ENCODE measurements around the gene EPB41L1. TPM values are rescaled to one million over a fixed set of nuclear protein-coding genes. Genes with fewer than 3 reads are reported as not detected.
A peak's percentile ranks its signal among the peaks of the same experiment; 100 is the strongest.

Gene EPB41L1
- total RNA-seq (2021; ENCODE audit: unreplicated experiment) (8.6 TPM), Bru-seq, nascent RNA (percentile 29 among the genes with signal in this experiment), BruChase-seq, experiment 1, labeled RNA remaining after a 2-hour chase (percentile 28 among the genes with signal in this experiment), BruChase-seq, experiment 2, labeled RNA remaining after a 6-hour chase (percentile 31 among the genes with signal in this experiment)
- 9.2 TPM for polyA plus RNA-seq (2012; ENCODE audit: insufficient read length)
- long read RNA-seq, partial matches to known transcripts = 1 of 4 reads
- long read RNA-seq, other reads (novel, unspliced or antisense) = 3 of 4 reads

DNA sequence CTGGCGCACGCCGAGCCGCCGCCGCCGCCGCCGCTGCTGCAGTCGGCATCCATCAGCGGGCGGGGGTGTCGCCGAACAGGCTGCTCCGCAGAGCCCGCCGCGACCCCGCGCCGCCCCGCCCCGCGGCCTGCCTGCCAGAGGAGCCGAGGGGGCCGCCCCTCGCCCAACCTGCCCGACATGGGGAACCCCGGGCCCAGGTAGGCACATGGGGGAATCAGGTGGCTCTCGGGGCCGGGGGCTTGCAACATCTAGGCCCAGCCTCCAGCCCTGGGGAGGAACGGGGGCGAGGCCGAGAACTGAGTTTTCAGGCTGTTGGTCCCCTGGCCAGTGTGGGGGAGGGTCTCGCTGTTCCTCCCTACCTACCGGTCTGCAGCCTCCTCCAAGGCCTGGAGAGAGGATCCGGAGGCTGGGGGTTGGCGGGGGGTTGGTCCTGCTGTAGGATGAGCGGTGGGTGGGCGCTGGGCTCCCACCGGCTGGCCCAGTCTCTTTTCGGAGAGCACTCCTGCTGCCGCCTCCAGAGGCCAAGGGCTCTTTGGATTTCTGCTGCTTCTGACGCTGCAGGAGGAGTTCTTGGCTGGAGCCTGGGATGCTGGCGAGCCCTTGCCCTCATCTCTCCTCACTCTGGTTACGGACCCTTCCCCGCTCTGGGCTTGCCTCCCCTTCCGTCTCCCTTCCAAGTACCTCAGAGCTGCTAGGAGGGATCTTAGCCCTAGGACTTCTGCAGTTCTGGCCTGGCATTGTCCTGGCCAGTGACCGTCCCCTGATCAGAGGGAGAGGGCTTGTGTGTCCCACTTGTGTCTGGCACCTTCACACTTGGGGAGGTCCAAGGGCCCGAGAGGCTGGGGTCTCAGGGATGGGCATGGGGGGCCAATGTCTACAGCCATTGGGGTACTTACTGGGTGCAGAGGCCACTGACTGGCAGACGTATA is at the start of gene EPB41L1:
TSS of gene EPB41L1 (plus strand) at position 41 of the 929 bp plus-strand sequence. CDS start 19,038 bp downstream, outside the sequence.
- Histone ChIP-seq H3K27me3 (ENCODE audit: control insufficient read depth, insufficient read depth, low read length) (no peaks in the 10 kb centered on the region), H3K36me3 (ENCODE audit: control insufficient read depth, insufficient read depth, low read length) (no peaks in the 10 kb centered on the region), H3K9me3 (ENCODE audit: control insufficient read depth, insufficient read depth, low read depth, low read length) (no peaks in the 10 kb centered on the region), H3K4me1 (ENCODE audit: control insufficient read depth, insufficient read depth, low read length) (no peaks in the 10 kb centered on the region; the same call in none of the 2 replicates), H3K27ac (ENCODE audit: low read length) (no peak within 1 kb of the TSS), H3K4me3 (ENCODE audit: low read depth in 2 of 2, low read length in 2 of 2) (peak within 1 kb of the TSS; percentile 52 to 55)
- in situ Hi-C loops (cut with HindIII; ENCODE audit: low pct_unique_long_range_greater_than_20kb, low sequenced_read_pairs) (no loop called here), intact Hi-C loops (cut with micrococcal nuclease; ENCODE audit: unreplicated experiment) (no loop called here)
- BruUV-seq (replicated peaks) = no TSS peak
- ChIA-PET CTCF (interaction anchor here (1.7 kb wide), 1 partner anchor 13 kb away, joined by 4 read pairs; no protein-coding TSS in a partner anchor), POLR2A (no interaction called here)
- ATAC-seq = peak; percentile 28; the same call in 1 of the 2 replicates
- TF ChIP-seq, protein P1, sequence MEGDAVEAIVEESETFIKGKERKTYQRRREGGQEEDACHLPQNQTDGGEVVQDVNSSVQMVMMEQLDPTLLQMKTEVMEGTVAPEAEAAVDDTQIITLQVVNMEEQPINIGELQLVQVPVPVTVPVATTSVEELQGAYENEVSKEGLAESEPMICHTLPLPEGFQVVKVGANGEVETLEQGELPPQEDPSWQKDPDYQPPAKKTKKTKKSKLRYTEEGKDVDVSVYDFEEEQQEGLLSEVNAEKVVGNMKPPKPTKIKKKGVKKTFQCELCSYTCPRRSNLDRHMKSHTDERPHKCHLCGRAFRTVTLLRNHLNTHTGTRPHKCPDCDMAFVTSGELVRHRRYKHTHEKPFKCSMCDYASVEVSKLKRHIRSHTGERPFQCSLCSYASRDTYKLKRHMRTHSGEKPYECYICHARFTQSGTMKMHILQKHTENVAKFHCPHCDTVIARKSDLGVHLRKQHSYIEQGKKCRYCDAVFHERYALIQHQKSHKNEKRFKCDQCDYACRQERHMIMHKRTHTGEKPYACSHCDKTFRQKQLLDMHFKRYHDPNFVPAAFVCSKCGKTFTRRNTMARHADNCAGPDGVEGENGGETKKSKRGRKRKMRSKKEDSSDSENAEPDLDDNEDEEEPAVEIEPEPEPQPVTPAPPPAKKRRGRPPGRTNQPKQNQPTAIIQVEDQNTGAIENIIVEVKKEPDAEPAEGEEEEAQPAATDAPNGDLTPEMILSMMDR (IDR thresholded peaks at IDR 0.05) = no peak
- TF ChIP-seq, protein P2, sequence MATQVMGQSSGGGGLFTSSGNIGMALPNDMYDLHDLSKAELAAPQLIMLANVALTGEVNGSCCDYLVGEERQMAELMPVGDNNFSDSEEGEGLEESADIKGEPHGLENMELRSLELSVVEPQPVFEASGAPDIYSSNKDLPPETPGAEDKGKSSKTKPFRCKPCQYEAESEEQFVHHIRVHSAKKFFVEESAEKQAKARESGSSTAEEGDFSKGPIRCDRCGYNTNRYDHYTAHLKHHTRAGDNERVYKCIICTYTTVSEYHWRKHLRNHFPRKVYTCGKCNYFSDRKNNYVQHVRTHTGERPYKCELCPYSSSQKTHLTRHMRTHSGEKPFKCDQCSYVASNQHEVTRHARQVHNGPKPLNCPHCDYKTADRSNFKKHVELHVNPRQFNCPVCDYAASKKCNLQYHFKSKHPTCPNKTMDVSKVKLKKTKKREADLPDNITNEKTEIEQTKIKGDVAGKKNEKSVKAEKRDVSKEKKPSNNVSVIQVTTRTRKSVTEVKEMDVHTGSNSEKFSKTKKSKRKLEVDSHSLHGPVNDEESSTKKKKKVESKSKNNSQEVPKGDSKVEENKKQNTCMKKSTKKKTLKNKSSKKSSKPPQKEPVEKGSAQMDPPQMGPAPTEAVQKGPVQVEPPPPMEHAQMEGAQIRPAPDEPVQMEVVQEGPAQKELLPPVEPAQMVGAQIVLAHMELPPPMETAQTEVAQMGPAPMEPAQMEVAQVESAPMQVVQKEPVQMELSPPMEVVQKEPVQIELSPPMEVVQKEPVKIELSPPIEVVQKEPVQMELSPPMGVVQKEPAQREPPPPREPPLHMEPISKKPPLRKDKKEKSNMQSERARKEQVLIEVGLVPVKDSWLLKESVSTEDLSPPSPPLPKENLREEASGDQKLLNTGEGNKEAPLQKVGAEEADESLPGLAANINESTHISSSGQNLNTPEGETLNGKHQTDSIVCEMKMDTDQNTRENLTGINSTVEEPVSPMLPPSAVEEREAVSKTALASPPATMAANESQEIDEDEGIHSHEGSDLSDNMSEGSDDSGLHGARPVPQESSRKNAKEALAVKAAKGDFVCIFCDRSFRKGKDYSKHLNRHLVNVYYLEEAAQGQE (IDR thresholded peaks at IDR 0.05; ENCODE audit: insufficient read depth in 1 of 2, low read depth in 2 of 2, low read length in 1 of 2) = no peak
- no peak for TF ChIP-seq POLR2AphosphoS5 (IDR thresholded peaks at IDR 0.05; ENCODE audit: low read depth, low read length)
- no peak for TF ChIP-seq SIN3A (IDR thresholded peaks at IDR 0.05; ENCODE audit: borderline replicate concordance, insufficient read depth, low read depth, low read length)
- no peak for TF ChIP-seq TCF7L2 (IDR thresholded peaks at IDR 0.05; ENCODE audit: low read depth, low read length)
- no peak for DNase-seq (ENCODE audit: low read depth, low spot score)

DNA sequence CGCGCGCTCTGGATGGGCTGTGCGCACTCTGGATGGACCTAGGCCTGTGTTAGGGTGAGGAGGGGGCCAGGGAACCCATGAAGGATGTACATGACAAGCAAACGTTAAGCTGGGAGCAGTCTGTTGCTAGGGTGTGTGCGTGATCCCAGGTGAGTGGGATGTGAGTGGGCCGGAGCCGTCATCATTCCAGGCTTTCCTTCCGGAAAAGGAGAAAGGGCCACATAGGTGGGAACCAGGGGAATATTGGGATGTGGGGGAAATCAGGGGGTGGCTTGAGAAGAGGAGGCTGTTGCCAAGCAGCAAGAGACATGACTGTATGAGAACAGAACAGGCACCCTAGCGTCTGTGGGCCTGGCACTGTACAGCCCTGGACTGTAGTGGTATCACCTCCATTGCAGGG is 49.7 kb upstream of the EPB41L1 start:
- Histone ChIP-seq H3K9me3 (ENCODE audit: control insufficient read depth, insufficient read depth, low read depth, low read length) (no peaks in the 10 kb centered on the region), H3K36me3 (ENCODE audit: control insufficient read depth, insufficient read depth, low read length) (no peaks in the 10 kb centered on the region), H3K27ac (ENCODE audit: low read length) (no peak overlapping the region), H3K4me1 (ENCODE audit: control insufficient read depth, insufficient read depth, low read length) (no peaks in the 10 kb centered on the region), H3K4me3 (ENCODE audit: low read depth in 2 of 2, low read length in 2 of 2) (no peak overlapping the region), H3K27me3 (ENCODE audit: control insufficient read depth, insufficient read depth, low read length) (no peaks in the 10 kb centered on the region)
- in situ Hi-C loops (cut with HindIII; ENCODE audit: low pct_unique_long_range_greater_than_20kb, low sequenced_read_pairs) (no loop called here), intact Hi-C loops (cut with micrococcal nuclease; ENCODE audit: unreplicated experiment) (no loop called here)
- DNase-seq (ENCODE audit: low read depth, low spot score) (no peak), ATAC-seq (no peak)
- no TSS peak for BruUV-seq (replicated peaks)
- CTCF ChIA-PET = no interaction called here
- POLR2A ChIA-PET = no interaction called here
- TF ChIP-seq TCF7L2 (IDR thresholded peaks at IDR 0.05; ENCODE audit: low read depth, low read length) = no peak
- TF ChIP-seq POLR2AphosphoS5 (IDR thresholded peaks at IDR 0.05; ENCODE audit: low read depth, low read length) = no peak
- no peak for TF ChIP-seq SIN3A (IDR thresholded peaks at IDR 0.05; ENCODE audit: borderline replicate concordance, insufficient read depth, low read depth, low read length)
- TF ChIP-seq, protein P2 (IDR thresholded peaks at IDR 0.05; ENCODE audit: insufficient read depth in 1 of 2, low read depth in 2 of 2, low read length in 1 of 2) = no peak

Data from Panc1 (cell line).